Calu3 (cell line): ENCODE results near the gene LYPD4. TPM values are rescaled to one million over a fixed set of nuclear protein-coding genes. Genes with fewer than 3 reads are reported as not detected.

ENCODE experiments used
- BruUV-seq: library from RNA; stranded (reverse); fragments of 400-500 nt; replicated peaks from 2 replicates; lab custom pipeline; 2021; lab: Mats Ljungman, UMichigan
- CTCF ChIA-PET: fragments of 300-600 bp; sonication (Branson Sonifier 250); formaldehyde crosslinking; loops from one replicate; lab custom pipeline; 2022; ENCODE audit warnings: antibody characterized with exemption; lab: Charles Lee
- DNase-seq: peaks from one replicate; pipeline ENCODE4 v3.0.0; 2022
- H3K27ac Mint-ChIP-seq: one replicate; pipeline ENCODE4 v1.8.0; 2022; ENCODE audit warnings: mixed read lengths; ENCODE audit not compliant: unreplicated experiment
- H3K27me3 Mint-ChIP-seq: one replicate; pipeline ENCODE4 v1.8.0; 2022; ENCODE audit warnings: mixed read lengths; ENCODE audit not compliant: unreplicated experiment
- H3K36me3 Mint-ChIP-seq: one replicate; pipeline ENCODE4 v1.8.0; 2022; ENCODE audit warnings: mild to moderate bottlenecking, moderate library complexity, mixed read lengths; ENCODE audit not compliant: insufficient read depth, unreplicated experiment
- H3K4me1 Mint-ChIP-seq: one replicate; pipeline ENCODE4 v1.8.0; 2022; ENCODE audit warnings: mild to moderate bottlenecking, low read depth, mixed read lengths; ENCODE audit not compliant: unreplicated experiment
- H3K4me3 Mint-ChIP-seq: one replicate; pipeline ENCODE4 v1.8.0; 2022; ENCODE audit warnings: mild to moderate bottlenecking, low read depth, moderate library complexity, mixed read lengths; ENCODE audit not compliant: unreplicated experiment
- H3K9me3 Mint-ChIP-seq: one replicate; pipeline ENCODE4 v1.8.0; 2022; ENCODE audit warnings: low read depth, mixed read lengths; ENCODE audit not compliant: unreplicated experiment
- CTCF ChIP-seq: fragments of 200-600 bp; IDR thresholded peaks from one replicate; pipeline ENCODE4 v1.8.0; 2022; ENCODE audit warnings: antibody characterized with exemption; ENCODE audit not compliant: unreplicated experiment
- intact Hi-C: fragments of 100-400 bp; cut with micrococcal nuclease; formaldehyde crosslinking; loops from one replicate; pipeline ENCODE4 v1.10.0; 2022; ENCODE audit not compliant: unreplicated experiment
- total RNA-seq: library from RNA; stranded (reverse); gene quantifications from 2 replicates; pipeline ENCODE4 v1.2.3, GENCODE V29; 2022

Gene LYPD4
- total RNA-seq, 1 experiment from 2014 or later: not detected

DNA sequence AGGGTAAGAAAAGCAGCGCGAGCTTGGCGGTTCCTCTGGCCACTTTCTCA is 343 bp upstream of the LYPD4 start, which contains the start of gene DMRTC2:
TSS of gene DMRTC2 (plus strand) at position 42 of the 50 bp plus-strand sequence. CDS start 2,387 bp downstream, outside the sequence.
- CTCF ChIA-PET: no interaction called here

DNA sequence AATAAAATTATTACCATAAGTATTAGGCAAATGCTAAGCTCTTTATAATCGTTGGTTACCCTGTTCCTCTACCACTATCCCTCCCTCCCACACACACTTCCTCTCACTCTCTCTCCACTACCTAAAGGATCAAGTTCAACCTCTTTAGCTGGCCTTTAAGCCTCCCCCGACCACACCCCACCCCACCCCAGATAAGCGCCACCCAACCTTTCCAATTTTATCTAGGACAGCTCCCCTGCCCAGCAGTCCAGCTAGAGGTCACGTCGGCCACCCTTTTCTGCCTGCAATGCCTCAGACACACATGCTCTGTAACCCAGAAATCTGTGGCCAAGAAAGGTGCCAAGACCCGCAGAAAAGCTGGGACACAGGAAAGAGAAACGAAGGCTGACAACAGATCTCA is 1.1 kb downstream of the LYPD4 start:
- Mint-ChIP-seq H3K27ac (no peak overlapping the region), H3K9me3 (peaks cover 4% of the 10 kb centered on the region), H3K36me3 (no peaks in the 10 kb centered on the region), H3K27me3 (peaks cover 73% of the 10 kb centered on the region), H3K4me3 (no peak overlapping the region), H3K4me1 (peaks cover 6% of the 10 kb centered on the region)
- no peak for TF ChIP-seq CTCF
- CTCF ChIA-PET: interaction anchor here (0.6 to 0.7 kb wide), 2 partner anchors 558 to 1581 kb away, joined by 6 to 13 read pairs; no protein-coding TSS in a partner anchor
- no TSS peak for BruUV-seq
- intact Hi-C loops: no loop called here
- DNase-seq: no peak

More for the DNA sequence above, 343 bp upstream of the LYPD4 start, which contains the start of gene DMRTC2:
- BruUV-seq: no TSS peak
- no peak for TF ChIP-seq CTCF
- Mint-ChIP-seq H3K4me1 (peaks cover 6% of the 10 kb centered on the region), H3K27me3 (peaks cover 73% of the 10 kb centered on the region), H3K36me3 (no peaks in the 10 kb centered on the region), H3K4me3 (no peak within 1 kb of the TSS), H3K9me3 (peaks cover 4% of the 10 kb centered on the region), H3K27ac (no peak within 1 kb of the TSS)
- intact Hi-C loops: no loop called here
- no peak for DNase-seq

- Mint-ChIP-seq H3K27me3 (peaks cover 83% of the 10 kb centered on the region), H3K27ac (no peak overlapping the region), H3K4me1 (peaks cover 6% of the 10 kb centered on the region), H3K36me3 (no peaks in the 10 kb centered on the region), H3K9me3 (peaks cover 2% of the 10 kb centered on the region), H3K4me3 (no peak overlapping the region)
- no TSS peak for BruUV-seq
- no peak for DNase-seq
- no peak for TF ChIP-seq CTCF
- intact Hi-C loops: no loop called here
- CTCF ChIA-PET: interaction anchor here (0.7 kb wide), 1 partner anchor 467 kb away, joined by 3 read pairs; no protein-coding TSS in a partner anchor
Observed at GRCh38 chr19:41839211-41839610, 5.3 kb downstream of the LYPD4 start.

DNA sequence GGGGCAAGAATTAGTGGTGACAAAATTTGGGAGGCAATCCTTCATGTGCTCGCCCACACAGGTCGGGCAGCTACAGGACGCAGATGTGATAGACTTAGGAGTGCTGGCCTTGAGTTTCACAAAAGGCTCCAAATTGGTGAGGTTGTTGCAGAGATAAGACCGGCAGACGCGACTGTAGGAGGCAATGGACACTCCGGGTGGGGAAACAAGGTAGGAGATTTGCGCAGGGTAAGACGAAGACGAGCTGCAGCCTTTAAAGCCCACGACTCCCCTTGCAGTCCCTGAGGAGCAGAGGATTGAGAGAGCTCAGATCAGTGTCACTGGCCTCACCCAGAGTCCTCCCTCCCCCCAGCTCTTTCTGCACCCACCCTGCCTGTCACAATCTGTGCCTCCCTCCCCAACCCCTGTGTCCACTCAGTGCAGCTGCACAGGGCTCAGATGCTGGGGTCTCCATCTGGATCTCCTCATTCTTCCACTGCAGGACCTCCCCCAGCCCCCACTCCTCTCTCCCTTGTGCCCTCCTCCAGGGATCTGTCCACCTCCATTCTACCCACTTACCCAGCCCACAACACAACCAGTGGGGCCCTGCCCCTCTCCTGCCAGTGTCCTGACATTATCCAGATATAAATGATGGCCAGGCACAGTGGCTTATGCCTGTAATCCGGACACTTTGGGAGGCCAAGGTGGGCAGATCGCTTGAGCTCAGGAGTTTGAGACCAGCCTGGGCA is 6.3 kb downstream of the LYPD4 start:
- Mint-ChIP-seq H3K4me3 (no peak overlapping the region), H3K36me3 (no peaks in the 10 kb centered on the region), H3K9me3 (no peaks in the 10 kb centered on the region), H3K27me3 (peaks cover 76% of the 10 kb centered on the region), H3K4me1 (peaks cover under 1% of the 10 kb centered on the region), H3K27ac (no peak overlapping the region)
- no TSS peak for BruUV-seq
- intact Hi-C loops: no loop called here
- no peak for TF ChIP-seq CTCF
- DNase-seq: no peak
- CTCF ChIA-PET: interaction anchor here (0.9 kb wide), 1 partner anchor 14 kb away, joined by 3 read pairs; no protein-coding TSS in a partner anchor
